Measurements from ENCODE around the gene NLRC5.
"Not testable (repeated sequence)": the region's sequence is repeated elsewhere in the genome, so short reads cannot be mapped to it uniquely, and the experiment has no call there.

NLRC5 gene

DNA sequence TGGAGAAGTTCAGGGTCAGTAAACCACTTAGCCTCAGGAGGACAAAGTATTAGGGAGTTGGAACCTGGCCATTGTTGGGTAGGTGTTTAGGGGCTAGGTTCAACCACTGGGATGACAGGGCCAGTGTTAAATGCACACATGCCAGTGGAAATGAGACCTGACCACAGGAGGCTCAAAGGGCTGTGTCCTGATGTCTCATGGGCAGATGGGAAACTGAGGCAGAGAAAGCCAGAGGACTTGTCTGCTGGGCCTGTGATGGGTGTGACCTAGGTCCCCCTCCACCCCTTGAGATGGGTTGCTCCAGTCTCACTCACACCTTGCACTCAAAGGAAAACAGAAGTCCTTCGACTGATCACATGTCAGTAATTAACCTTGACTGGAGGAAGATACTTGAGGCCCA, 119.1 kb downstream of the NLRC5 start:
- Histone ChIP-seq H3K79me2 (ENCODE audit: insufficient read depth, low read length) (no peaks in the 10 kb centered on the region), H4K20me1 (ENCODE audit: insufficient read depth, low read length) (no peaks in the 10 kb centered on the region; the same call in 1 of the 2 replicates), H3K36me3 (ENCODE audit: insufficient read depth, low read length) (no peaks in the 10 kb centered on the region), H3K4me1 (ENCODE audit: insufficient read depth, low read length) (no peaks in the 10 kb centered on the region), H3K9me3 (ENCODE audit: insufficient read depth, low read length, severe bottlenecking) (no peaks in the 10 kb centered on the region), H3K27me3 (ENCODE audit: insufficient read depth, low read length, poor library complexity) (no peaks in the 10 kb centered on the region), H3K27ac (ENCODE audit: low read length) (no peak overlapping the region), H3K4me2 (ENCODE audit: insufficient read depth, low read length) (no peak overlapping the region), H2AFZ (ENCODE audit: low read depth, low read length) (no peak overlapping the region), H3K9ac (ENCODE audit: low read depth, low read length) (no peak overlapping the region), H3K4me3 (ENCODE audit: low read depth in 1 of 2, low read length in 2 of 2) (no peak overlapping the region)
- DNase-seq (no peak), ATAC-seq (ENCODE audit: insufficient read depth, low read depth) (no peak)
- TF ChIP-seq, protein P1, sequence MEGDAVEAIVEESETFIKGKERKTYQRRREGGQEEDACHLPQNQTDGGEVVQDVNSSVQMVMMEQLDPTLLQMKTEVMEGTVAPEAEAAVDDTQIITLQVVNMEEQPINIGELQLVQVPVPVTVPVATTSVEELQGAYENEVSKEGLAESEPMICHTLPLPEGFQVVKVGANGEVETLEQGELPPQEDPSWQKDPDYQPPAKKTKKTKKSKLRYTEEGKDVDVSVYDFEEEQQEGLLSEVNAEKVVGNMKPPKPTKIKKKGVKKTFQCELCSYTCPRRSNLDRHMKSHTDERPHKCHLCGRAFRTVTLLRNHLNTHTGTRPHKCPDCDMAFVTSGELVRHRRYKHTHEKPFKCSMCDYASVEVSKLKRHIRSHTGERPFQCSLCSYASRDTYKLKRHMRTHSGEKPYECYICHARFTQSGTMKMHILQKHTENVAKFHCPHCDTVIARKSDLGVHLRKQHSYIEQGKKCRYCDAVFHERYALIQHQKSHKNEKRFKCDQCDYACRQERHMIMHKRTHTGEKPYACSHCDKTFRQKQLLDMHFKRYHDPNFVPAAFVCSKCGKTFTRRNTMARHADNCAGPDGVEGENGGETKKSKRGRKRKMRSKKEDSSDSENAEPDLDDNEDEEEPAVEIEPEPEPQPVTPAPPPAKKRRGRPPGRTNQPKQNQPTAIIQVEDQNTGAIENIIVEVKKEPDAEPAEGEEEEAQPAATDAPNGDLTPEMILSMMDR (IDR thresholded peaks at IDR 0.05; ENCODE audit: borderline replicate concordance, extremely low read depth, low read length, poor library complexity, severe bottlenecking): no peak
- TF ChIP-seq EZH2 (IDR thresholded peaks at IDR 0.05; ENCODE audit: borderline replicate concordance, low read depth, low read length, severe bottlenecking): no peak

DNA sequence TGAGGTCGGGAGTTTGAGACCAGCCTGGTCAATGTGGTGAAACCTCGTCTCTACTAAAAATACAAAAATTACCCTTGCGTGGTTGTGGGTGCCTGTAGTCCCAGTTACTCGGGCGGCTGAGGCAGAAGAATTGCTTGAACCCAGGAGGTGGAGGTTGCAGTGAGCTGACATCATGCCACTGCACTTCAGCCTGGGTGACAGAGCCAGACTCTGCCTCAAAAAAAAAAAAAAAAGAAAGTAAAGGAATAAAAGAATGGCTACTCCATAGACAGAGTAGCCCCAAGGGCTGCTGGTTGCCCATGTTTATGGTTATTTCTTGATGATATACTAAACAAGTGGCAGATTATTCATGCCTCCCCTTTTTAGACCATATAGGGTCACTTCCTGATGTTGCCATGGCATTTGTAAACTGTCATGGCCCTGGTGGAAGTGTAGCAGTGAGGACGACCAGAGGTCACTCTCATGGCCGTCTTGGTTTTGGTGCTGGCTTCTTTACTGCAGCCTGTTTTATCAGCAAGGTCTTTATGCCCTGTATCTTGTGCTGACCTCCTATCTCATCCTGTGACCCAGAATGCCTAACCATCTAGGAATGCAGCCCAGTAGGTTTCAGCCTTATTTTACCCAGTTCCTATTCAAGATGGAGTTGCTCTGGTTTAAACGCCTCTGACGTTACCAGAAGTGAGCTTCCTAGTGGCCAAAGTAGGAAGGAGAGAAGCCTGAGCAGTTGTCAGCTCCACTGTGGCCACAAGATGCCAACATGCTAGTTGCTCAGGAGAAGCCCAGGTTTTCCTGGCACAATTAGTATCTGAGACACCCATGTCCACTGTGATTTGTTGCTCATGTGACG, 120.1 kb downstream of the NLRC5 start:
- not testable (repeated sequence) for H3K4me1 ChIP-seq (ENCODE audit: insufficient read depth, low read length); H3K4me2 ChIP-seq (ENCODE audit: insufficient read depth, low read length); ATAC-seq (ENCODE audit: insufficient read depth, low read depth); H4K20me1 ChIP-seq (ENCODE audit: insufficient read depth, low read length); H3K27me3 ChIP-seq (ENCODE audit: insufficient read depth, low read length, poor library complexity); H3K79me2 ChIP-seq (ENCODE audit: insufficient read depth, low read length); H3K9ac ChIP-seq (ENCODE audit: low read depth, low read length); H3K27ac ChIP-seq (ENCODE audit: low read length); H3K36me3 ChIP-seq (ENCODE audit: insufficient read depth, low read length); H2AFZ ChIP-seq (ENCODE audit: low read depth, low read length); H3K9me3 ChIP-seq (ENCODE audit: insufficient read depth, low read length, severe bottlenecking); DNase-seq; H3K4me3 ChIP-seq (ENCODE audit: low read depth in 1 of 2, low read length in 2 of 2)

DNA sequence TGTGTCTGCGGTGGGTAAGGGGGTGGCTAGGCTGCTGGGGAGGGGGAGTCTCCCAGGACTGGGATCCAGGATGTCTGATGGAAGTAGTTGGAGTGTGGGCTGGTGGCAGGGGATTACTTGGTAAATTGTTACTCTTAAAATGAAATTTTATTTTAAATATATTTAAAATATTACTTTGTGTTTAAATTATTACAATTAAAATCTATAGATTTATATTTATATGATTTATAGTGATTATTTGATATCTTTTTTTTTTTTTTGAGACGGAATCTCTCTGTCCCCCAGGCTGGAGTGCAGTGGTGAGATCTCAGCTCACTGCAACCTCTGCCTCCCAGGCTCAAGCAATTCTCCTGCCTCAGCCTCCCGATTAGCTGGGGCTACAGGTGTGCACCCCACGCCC, 121.6 kb downstream of the NLRC5 start:
- no peaks in the 10 kb centered on the region for H3K4me1 ChIP-seq (ENCODE audit: insufficient read depth, low read length)
- no peaks in the 10 kb centered on the region for H3K27me3 ChIP-seq (ENCODE audit: insufficient read depth, low read length, poor library complexity)
- H3K4me2 ChIP-seq (ENCODE audit: insufficient read depth, low read length): no peak overlapping the region
- no peaks in the 10 kb centered on the region for H3K36me3 ChIP-seq (ENCODE audit: insufficient read depth, low read length)
- no peak for TF ChIP-seq EZH2 (IDR thresholded peaks at IDR 0.05; ENCODE audit: borderline replicate concordance, low read depth, low read length, severe bottlenecking)
- TF ChIP-seq, protein P1 (IDR thresholded peaks at IDR 0.05; ENCODE audit: borderline replicate concordance, extremely low read depth, low read length, poor library complexity, severe bottlenecking): no peak
- no peaks in the 10 kb centered on the region for H3K9me3 ChIP-seq (ENCODE audit: insufficient read depth, low read length, severe bottlenecking)
- H3K4me3 ChIP-seq (ENCODE audit: low read depth in 1 of 2, low read length in 2 of 2): no peak overlapping the region
- no peak for ATAC-seq (ENCODE audit: insufficient read depth, low read depth)
- no peak overlapping the region for H3K27ac ChIP-seq (ENCODE audit: low read length)
- no peak overlapping the region for H3K9ac ChIP-seq (ENCODE audit: low read depth, low read length)
- H2AFZ ChIP-seq (ENCODE audit: low read depth, low read length): no peak overlapping the region
- H4K20me1 ChIP-seq (ENCODE audit: insufficient read depth, low read length): no peaks in the 10 kb centered on the region
- no peaks in the 10 kb centered on the region for H3K79me2 ChIP-seq (ENCODE audit: insufficient read depth, low read length)
- no peak for DNase-seq

DNA sequence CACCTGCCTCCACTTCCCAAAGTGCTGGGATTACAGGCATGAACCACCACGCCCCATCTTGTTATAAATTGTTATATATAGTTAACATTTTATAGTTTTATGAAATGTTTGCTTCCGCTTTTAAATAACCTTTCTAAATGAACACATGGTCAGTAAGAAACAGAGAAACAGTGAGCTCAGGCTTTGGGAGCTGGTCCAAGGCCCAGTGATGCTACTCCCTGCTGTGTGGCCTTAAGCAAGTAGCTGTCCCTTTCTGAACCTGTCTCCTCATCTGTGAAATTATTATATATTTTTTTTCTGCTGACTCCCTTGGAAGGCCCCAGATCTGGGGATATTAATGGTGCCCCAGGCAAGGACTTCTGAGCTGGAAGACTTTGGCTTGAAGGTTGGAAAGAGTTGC, 122.1 kb downstream of the NLRC5 start:
- Histone ChIP-seq H3K4me1 (ENCODE audit: insufficient read depth, low read length) (no peaks in the 10 kb centered on the region), H4K20me1 (ENCODE audit: insufficient read depth, low read length) (no peaks in the 10 kb centered on the region), H3K9ac (ENCODE audit: low read depth, low read length) (no peak overlapping the region), H3K4me2 (ENCODE audit: insufficient read depth, low read length) (no peak overlapping the region), H3K9me3 (ENCODE audit: insufficient read depth, low read length, severe bottlenecking) (no peaks in the 10 kb centered on the region), H2AFZ (ENCODE audit: low read depth, low read length) (no peak overlapping the region), H3K27ac (ENCODE audit: low read length) (no peak overlapping the region), H3K27me3 (ENCODE audit: insufficient read depth, low read length, poor library complexity) (no peaks in the 10 kb centered on the region), H3K4me3 (ENCODE audit: low read depth in 1 of 2, low read length in 2 of 2) (no peak overlapping the region), H3K36me3 (ENCODE audit: insufficient read depth, low read length) (no peaks in the 10 kb centered on the region), H3K79me2 (ENCODE audit: insufficient read depth, low read length) (no peaks in the 10 kb centered on the region)
- no peak for TF ChIP-seq EZH2 (IDR thresholded peaks at IDR 0.05; ENCODE audit: borderline replicate concordance, low read depth, low read length, severe bottlenecking)
- TF ChIP-seq, protein P1 (IDR thresholded peaks at IDR 0.05; ENCODE audit: borderline replicate concordance, extremely low read depth, low read length, poor library complexity, severe bottlenecking): no peak
- ATAC-seq (ENCODE audit: insufficient read depth, low read depth) (no peak), DNase-seq (no peak)

All from DND-41 (cell line).